PC-9 (cell line): ENCODE results near the gene MCM9.

ENCODE experiments used
- CTCF ChIP-seq: fragments of 200-600 bp; sonication (generic); conservative IDR thresholded peaks from 2 replicates; pipeline ENCODE4 v1.6.1; 2017; ENCODE audit warnings: mixed run types, antibody characterized with exemption, mild to moderate bottlenecking, moderate library complexity
- EZH2 ChIP-seq: fragments of 200-600 bp; sonication (generic); IDR thresholded peaks from 2 replicates; pipeline ENCODE4 v1.8.0; 2017; ENCODE audit warnings: antibody characterized with exemption, low read depth

- TF ChIP-seq CTCF (no peak), EZH2 (no peak)
These were observed 81.6 kb downstream of the MCM9 start for GRCh38 chr6:118853408-118853807.
